Measurements from ENCODE around the gene MYO9B.

- TF ChIP-seq EZH2 (IDR thresholded peaks at IDR 0.05; ENCODE audit: insufficient read depth, low read length) (no peak), CTCF (IDR thresholded peaks at IDR 0.05; ENCODE audit: insufficient read depth, low read depth, low read length) (no peak)
Observed at GRCh38 chr19:17170538-17171297, 95.1 kb downstream of the MYO9B start.
